HEK293 (cell line): Measurements from ENCODE around the gene KRTAP3-2.

ENCODE experiments used
- CTCF ChIA-PET: fragments of 350-600 bp; formaldehyde crosslinking; extraction: SDS; loops from one replicate; lab custom pipeline; 2021; ENCODE audit warnings: antibody characterized with exemption; lab: Yijun Ruan, JAX
- POLR2A ChIA-PET: fragments of 300-600 bp; formaldehyde crosslinking; extraction: SDS; loops from one replicate; lab custom pipeline; 2020; ENCODE audit warnings: antibody characterized with exemption, inconsistent platforms; lab: Yijun Ruan, JAX
- H3K27ac ChIP-seq: fragments of 200-500 bp; sonication (Bioruptor generic); 2 replicates; pipeline ENCODE4 v1.5.1; 2014; ENCODE audit warnings: low read depth, low read length, control low read depth, inconsistent platforms; ENCODE audit errors: extremely low read depth
- H3K36me3 ChIP-seq, 2 experiments: fragments of 200-500 bp in 1 of 2; sonication (Bioruptor generic) in 1 of 2; 1 replicate in 1 of 2; 2 replicates in 1 of 2; pipeline ENCODE4 v1.5.1; 2014 to 2017; ENCODE audit warnings: inconsistent platforms in 2 of 2, low read length in 2 of 2; ENCODE audit not compliant: control insufficient read depth in 2 of 2, insufficient read depth in 1 of 2
- H3K4me1 ChIP-seq: fragments of 200-500 bp; sonication (Bioruptor generic); 2 replicates; pipeline ENCODE4 v1.5.1; 2014; ENCODE audit warnings: mild to moderate bottlenecking, low read length, inconsistent platforms; ENCODE audit not compliant: control insufficient read depth, insufficient read depth
- H3K4me3 ChIP-seq: 2 replicates; pipeline ENCODE4 v1.5.1; 2011; ENCODE audit warnings: low read depth, mild to moderate bottlenecking, control low read depth, low read length, moderate library complexity
- H3K9me3 ChIP-seq: fragments of 200-500 bp; sonication (Bioruptor generic); 2 replicates; pipeline ENCODE4 v1.5.1; 2014; ENCODE audit warnings: low read depth, low read length, inconsistent platforms; ENCODE audit not compliant: control insufficient read depth, insufficient read depth
- RBAK ChIP-seq: fragments of 450-650 bp; formaldehyde crosslinking; IDR thresholded peaks from 2 replicates; pipeline ENCODE4 v1.5.1; 2016; ENCODE audit warnings: missing biosample characterization, missing genetic modification characterization
- REPIN1 ChIP-seq: fragments of 450-650 bp; formaldehyde crosslinking; IDR thresholded peaks from 2 replicates; pipeline ENCODE4 v1.5.1; 2017; ENCODE audit warnings: missing biosample characterization, missing genetic modification characterization, low read depth
- SCRT1 ChIP-seq: fragments of 450-650 bp; formaldehyde crosslinking; IDR thresholded peaks from 2 replicates; pipeline ENCODE4 v1.5.1; 2016; ENCODE audit warnings: missing biosample characterization, missing genetic modification characterization, borderline replicate concordance
- SETDB1 ChIP-seq: IDR thresholded peaks from one replicate; pipeline ENCODE4 v1.6.1; 2017; ENCODE audit warnings: mild to moderate bottlenecking, low read length, moderate library complexity, mixed read lengths; ENCODE audit not compliant: insufficient read length
- ZFP3 ChIP-seq: fragments of 450-650 bp; formaldehyde crosslinking; IDR thresholded peaks from 2 replicates; pipeline ENCODE4 v1.5.1; 2016; ENCODE audit warnings: low read depth, missing biosample characterization, missing genetic modification characterization
- ZNF10 ChIP-seq: fragments of 450-650 bp; formaldehyde crosslinking; IDR thresholded peaks from 2 replicates; pipeline ENCODE4 v1.5.1; 2017; ENCODE audit warnings: missing biosample characterization, missing genetic modification characterization
- ZNF132 ChIP-seq: fragments of 450-650 bp; formaldehyde crosslinking; IDR thresholded peaks from 2 replicates; pipeline ENCODE4 v1.5.1; 2017; ENCODE audit warnings: missing biosample characterization, missing genetic modification characterization, borderline replicate concordance
- ZNF266 ChIP-seq: fragments of 450-650 bp; formaldehyde crosslinking; IDR thresholded peaks from 2 replicates; pipeline ENCODE4 v1.5.1; 2016; ENCODE audit warnings: missing biosample characterization, missing genetic modification characterization, low read depth
- ZNF292 ChIP-seq: fragments of 450-650 bp; formaldehyde crosslinking; IDR thresholded peaks from 2 replicates; pipeline ENCODE4 v1.5.1; 2016; ENCODE audit warnings: low read depth, missing biosample characterization, missing genetic modification characterization, borderline replicate concordance
- ZNF324 ChIP-seq: fragments of 450-650 bp; formaldehyde crosslinking; IDR thresholded peaks from 2 replicates; pipeline ENCODE4 v1.5.1; 2016; ENCODE audit warnings: missing biosample characterization, missing genetic modification characterization
- ZNF341 ChIP-seq: fragments of 450-650 bp; formaldehyde crosslinking; IDR thresholded peaks from 2 replicates; pipeline ENCODE4; 2016; ENCODE audit warnings: low read depth, missing biosample characterization, missing genetic modification characterization
- ZNF366 ChIP-seq: fragments of 450-650 bp; formaldehyde crosslinking; conservative IDR thresholded peaks from 2 replicates; pipeline ENCODE4 v1.5.1; 2016; ENCODE audit warnings: missing biosample characterization, missing genetic modification characterization
- ZNF48 ChIP-seq: fragments of 450-650 bp; formaldehyde crosslinking; IDR thresholded peaks from 2 replicates; pipeline ENCODE4 v1.5.1; 2016; ENCODE audit warnings: missing biosample characterization, missing genetic modification characterization
- ZNF560 ChIP-seq: fragments of 450-650 bp; formaldehyde crosslinking; IDR thresholded peaks from 2 replicates; pipeline ENCODE4 v1.5.1; 2017; ENCODE audit warnings: missing biosample characterization, missing genetic modification characterization, borderline replicate concordance
- ZNF561 ChIP-seq: fragments of 450-650 bp; IDR thresholded peaks from 2 replicates; pipeline ENCODE4 v1.5.1; 2018; ENCODE audit warnings: missing biosample characterization, missing genetic modification characterization, borderline replicate concordance
- ZNF624 ChIP-seq: fragments of 450-650 bp; formaldehyde crosslinking; IDR thresholded peaks from 2 replicates; pipeline ENCODE4 v1.5.1; 2017; ENCODE audit warnings: missing biosample characterization, missing genetic modification characterization
- ZNF626 ChIP-seq: fragments of 450-650 bp; sonication (Bioruptor Pico); formaldehyde crosslinking; IDR thresholded peaks from 2 replicates; pipeline ENCODE4 v1.5.1; 2018; ENCODE audit warnings: missing biosample characterization, missing genetic modification characterization, inconsistent platforms
- ZNF654 ChIP-seq: fragments of 450-650 bp; formaldehyde crosslinking; IDR thresholded peaks from 2 replicates; pipeline ENCODE4 v1.5.1; 2016; ENCODE audit warnings: low read depth, missing biosample characterization, missing genetic modification characterization
- ZNF692 ChIP-seq: fragments of 450-650 bp; formaldehyde crosslinking; IDR thresholded peaks from 2 replicates; pipeline ENCODE4 v1.5.1; 2016; ENCODE audit warnings: missing biosample characterization, missing genetic modification characterization
- ZNF776 ChIP-seq: fragments of 450-650 bp; formaldehyde crosslinking; IDR thresholded peaks from 2 replicates; pipeline ENCODE4 v1.5.0; 2017; ENCODE audit warnings: missing biosample characterization, missing genetic modification characterization, borderline replicate concordance
- ZSCAN23 ChIP-seq: fragments of 450-650 bp; formaldehyde crosslinking; IDR thresholded peaks from 2 replicates; pipeline ENCODE4 v1.5.1; 2016; ENCODE audit warnings: missing biosample characterization, missing genetic modification characterization
- TF ChIP-seq, protein P1 (sequence below): fragments of 450-650 bp; formaldehyde crosslinking; IDR thresholded peaks from 2 replicates; pipeline ENCODE4 v1.5.1; 2016; ENCODE audit warnings: missing biosample characterization, missing genetic modification characterization
- TF ChIP-seq, protein P2 (sequence below): fragments of 450-650 bp; formaldehyde crosslinking; IDR thresholded peaks from 2 replicates; pipeline ENCODE4 v1.5.1; 2016; ENCODE audit warnings: missing biosample characterization, missing genetic modification characterization, borderline replicate concordance
- TF ChIP-seq, protein P3 (sequence below): fragments of 450-650 bp; formaldehyde crosslinking; IDR thresholded peaks from 2 replicates; pipeline ENCODE4 v1.5.1; 2016; ENCODE audit warnings: missing biosample characterization, missing genetic modification characterization

KRTAP3-2 gene

GRCh38 chr17:41010441-41010840, 10.7 kb upstream of the KRTAP3-2 start:
- POLR2A ChIA-PET: no interaction called here
- Histone ChIP-seq H3K27ac (no peak overlapping the region), H3K36me3 (no peaks in the 10 kb centered on the region), H3K4me1 (no peaks in the 10 kb centered on the region)
- no peak for TF ChIP-seq ZNF624
- no peak for TF ChIP-seq REPIN1 (tag by site-specific recombination)
- TF ChIP-seq RBAK (tag by site-specific recombination): no peak
- no peak for TF ChIP-seq ZNF776 (tag by site-specific recombination)
- no peak for TF ChIP-seq ZNF132 (tag by site-specific recombination)
- no peak for TF ChIP-seq ZNF626
- TF ChIP-seq SETDB1: no peak
- TF ChIP-seq, protein P1, sequence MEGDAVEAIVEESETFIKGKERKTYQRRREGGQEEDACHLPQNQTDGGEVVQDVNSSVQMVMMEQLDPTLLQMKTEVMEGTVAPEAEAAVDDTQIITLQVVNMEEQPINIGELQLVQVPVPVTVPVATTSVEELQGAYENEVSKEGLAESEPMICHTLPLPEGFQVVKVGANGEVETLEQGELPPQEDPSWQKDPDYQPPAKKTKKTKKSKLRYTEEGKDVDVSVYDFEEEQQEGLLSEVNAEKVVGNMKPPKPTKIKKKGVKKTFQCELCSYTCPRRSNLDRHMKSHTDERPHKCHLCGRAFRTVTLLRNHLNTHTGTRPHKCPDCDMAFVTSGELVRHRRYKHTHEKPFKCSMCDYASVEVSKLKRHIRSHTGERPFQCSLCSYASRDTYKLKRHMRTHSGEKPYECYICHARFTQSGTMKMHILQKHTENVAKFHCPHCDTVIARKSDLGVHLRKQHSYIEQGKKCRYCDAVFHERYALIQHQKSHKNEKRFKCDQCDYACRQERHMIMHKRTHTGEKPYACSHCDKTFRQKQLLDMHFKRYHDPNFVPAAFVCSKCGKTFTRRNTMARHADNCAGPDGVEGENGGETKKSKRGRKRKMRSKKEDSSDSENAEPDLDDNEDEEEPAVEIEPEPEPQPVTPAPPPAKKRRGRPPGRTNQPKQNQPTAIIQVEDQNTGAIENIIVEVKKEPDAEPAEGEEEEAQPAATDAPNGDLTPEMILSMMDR (tag by site-specific recombination): no peak
- no peak for TF ChIP-seq ZNF266 (tag by site-specific recombination)
- no peak for TF ChIP-seq ZNF341
- TF ChIP-seq, all 188 proteins: peak for 0
- CTCF ChIA-PET: interaction anchor here (0.7 kb wide), 1 partner anchor 44 kb away, joined by 3 read pairs; no protein-coding TSS in a partner anchor
- no peak overlapping the region for H3K4me3 ChIP-seq
- H3K9me3 ChIP-seq: no peaks in the 10 kb centered on the region

DNA sequence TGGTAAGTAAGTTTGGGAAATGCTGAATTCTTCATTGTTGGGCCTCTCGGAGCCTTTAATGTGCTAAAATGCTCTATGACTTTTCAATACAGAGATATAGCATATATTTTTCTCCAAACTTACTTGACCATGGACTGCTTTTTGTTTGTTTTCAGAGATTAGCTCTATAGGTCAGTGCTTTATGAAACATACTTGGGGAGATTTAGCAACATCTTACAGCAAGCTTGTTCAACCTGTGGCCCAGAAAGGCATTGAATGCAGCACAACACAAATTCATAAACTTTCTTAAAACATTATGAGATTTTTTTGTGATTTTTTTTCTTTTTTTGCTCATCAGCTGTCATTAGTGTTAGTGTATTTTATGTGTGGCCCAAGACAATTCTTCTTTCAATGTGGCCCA, 10.2 kb upstream of the KRTAP3-2 start:
- no peaks in the 10 kb centered on the region for H3K36me3 ChIP-seq
- POLR2A ChIA-PET: no interaction called here
- H3K4me1 ChIP-seq: no peaks in the 10 kb centered on the region
- CTCF ChIA-PET: interaction anchor here (0.7 kb wide), 1 partner anchor 44 kb away, joined by 3 read pairs; no protein-coding TSS in a partner anchor
- no peak overlapping the region for H3K27ac ChIP-seq
- no peak overlapping the region for H3K4me3 ChIP-seq
- no peaks in the 10 kb centered on the region for H3K9me3 ChIP-seq
- TF ChIP-seq, protein P2, sequence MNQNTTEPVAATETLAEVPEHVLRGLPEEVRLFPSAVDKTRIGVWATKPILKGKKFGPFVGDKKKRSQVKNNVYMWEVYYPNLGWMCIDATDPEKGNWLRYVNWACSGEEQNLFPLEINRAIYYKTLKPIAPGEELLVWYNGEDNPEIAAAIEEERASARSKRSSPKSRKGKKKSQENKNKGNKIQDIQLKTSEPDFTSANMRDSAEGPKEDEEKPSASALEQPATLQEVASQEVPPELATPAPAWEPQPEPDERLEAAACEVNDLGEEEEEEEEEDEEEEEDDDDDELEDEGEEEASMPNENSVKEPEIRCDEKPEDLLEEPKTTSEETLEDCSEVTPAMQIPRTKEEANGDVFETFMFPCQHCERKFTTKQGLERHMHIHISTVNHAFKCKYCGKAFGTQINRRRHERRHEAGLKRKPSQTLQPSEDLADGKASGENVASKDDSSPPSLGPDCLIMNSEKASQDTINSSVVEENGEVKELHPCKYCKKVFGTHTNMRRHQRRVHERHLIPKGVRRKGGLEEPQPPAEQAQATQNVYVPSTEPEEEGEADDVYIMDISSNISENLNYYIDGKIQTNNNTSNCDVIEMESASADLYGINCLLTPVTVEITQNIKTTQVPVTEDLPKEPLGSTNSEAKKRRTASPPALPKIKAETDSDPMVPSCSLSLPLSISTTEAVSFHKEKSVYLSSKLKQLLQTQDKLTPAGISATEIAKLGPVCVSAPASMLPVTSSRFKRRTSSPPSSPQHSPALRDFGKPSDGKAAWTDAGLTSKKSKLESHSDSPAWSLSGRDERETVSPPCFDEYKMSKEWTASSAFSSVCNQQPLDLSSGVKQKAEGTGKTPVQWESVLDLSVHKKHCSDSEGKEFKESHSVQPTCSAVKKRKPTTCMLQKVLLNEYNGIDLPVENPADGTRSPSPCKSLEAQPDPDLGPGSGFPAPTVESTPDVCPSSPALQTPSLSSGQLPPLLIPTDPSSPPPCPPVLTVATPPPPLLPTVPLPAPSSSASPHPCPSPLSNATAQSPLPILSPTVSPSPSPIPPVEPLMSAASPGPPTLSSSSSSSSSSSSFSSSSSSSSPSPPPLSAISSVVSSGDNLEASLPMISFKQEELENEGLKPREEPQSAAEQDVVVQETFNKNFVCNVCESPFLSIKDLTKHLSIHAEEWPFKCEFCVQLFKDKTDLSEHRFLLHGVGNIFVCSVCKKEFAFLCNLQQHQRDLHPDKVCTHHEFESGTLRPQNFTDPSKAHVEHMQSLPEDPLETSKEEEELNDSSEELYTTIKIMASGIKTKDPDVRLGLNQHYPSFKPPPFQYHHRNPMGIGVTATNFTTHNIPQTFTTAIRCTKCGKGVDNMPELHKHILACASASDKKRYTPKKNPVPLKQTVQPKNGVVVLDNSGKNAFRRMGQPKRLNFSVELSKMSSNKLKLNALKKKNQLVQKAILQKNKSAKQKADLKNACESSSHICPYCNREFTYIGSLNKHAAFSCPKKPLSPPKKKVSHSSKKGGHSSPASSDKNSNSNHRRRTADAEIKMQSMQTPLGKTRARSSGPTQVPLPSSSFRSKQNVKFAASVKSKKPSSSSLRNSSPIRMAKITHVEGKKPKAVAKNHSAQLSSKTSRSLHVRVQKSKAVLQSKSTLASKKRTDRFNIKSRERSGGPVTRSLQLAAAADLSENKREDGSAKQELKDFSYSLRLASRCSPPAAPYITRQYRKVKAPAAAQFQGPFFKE: no peak
- no peak for TF ChIP-seq ZNF366
- TF ChIP-seq ZNF48 (tag by site-specific recombination): no peak
- TF ChIP-seq ZNF292 (tag by site-specific recombination): no peak
- TF ChIP-seq ZNF10 (tag by site-specific recombination): no peak
- TF ChIP-seq ZNF324 (tag by site-specific recombination): no peak
- TF ChIP-seq ZNF561 (tag by site-specific recombination): no peak
- no peak for TF ChIP-seq SCRT1 (tag by site-specific recombination)
- TF ChIP-seq ZFP3 (tag by site-specific recombination): no peak
- TF ChIP-seq ZNF692 (tag by site-specific recombination): no peak
- no peak for TF ChIP-seq ZSCAN23 (tag by site-specific recombination)
- TF ChIP-seq, protein P3, sequence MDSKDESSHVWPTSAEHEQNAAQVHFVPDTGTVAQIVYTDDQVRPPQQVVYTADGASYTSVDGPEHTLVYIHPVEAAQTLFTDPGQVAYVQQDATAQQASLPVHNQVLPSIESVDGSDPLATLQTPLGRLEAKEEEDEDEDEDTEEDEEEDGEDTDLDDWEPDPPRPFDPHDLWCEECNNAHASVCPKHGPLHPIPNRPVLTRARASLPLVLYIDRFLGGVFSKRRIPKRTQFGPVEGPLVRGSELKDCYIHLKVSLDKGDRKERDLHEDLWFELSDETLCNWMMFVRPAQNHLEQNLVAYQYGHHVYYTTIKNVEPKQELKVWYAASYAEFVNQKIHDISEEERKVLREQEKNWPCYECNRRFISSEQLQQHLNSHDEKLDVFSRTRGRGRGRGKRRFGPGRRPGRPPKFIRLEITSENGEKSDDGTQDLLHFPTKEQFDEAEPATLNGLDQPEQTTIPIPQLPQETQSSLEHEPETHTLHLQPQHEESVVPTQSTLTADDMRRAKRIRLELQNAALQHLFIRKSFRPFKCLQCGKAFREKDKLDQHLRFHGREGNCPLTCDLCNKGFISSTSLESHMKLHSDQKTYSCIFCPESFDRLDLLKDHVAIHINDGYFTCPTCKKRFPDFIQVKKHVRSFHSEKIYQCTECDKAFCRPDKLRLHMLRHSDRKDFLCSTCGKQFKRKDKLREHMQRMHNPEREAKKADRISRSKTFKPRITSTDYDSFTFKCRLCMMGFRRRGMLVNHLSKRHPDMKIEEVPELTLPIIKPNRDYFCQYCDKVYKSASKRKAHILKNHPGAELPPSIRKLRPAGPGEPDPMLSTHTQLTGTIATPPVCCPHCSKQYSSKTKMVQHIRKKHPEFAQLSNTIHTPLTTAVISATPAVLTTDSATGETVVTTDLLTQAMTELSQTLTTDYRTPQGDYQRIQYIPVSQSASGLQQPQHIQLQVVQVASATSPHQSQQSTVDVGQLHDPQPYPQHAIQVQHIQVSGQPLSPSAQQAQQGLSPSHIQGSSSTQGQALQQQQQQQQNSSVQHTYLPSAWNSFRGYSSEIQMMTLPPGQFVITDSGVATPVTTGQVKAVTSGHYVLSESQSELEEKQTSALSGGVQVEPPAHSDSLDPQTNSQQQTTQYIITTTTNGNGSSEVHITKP (tag by site-specific recombination): no peak
- no peak for TF ChIP-seq ZNF654 (tag by site-specific recombination)
- no peak for TF ChIP-seq ZNF560 (tag by site-specific recombination)
